Fibroblast of gingiva (primary cell): ENCODE results near the gene DEDD2.
"Not testable (repeated sequence)": the region's sequence is repeated elsewhere in the genome, so short reads cannot be mapped to it uniquely, and the experiment has no call there.

Experiments used
- DNase-seq: peaks from one replicate; pipeline ENCODE4 v3.0.0-alpha.2; 2011; ENCODE audit warnings: low read depth

The DEDD2 gene, protein sequence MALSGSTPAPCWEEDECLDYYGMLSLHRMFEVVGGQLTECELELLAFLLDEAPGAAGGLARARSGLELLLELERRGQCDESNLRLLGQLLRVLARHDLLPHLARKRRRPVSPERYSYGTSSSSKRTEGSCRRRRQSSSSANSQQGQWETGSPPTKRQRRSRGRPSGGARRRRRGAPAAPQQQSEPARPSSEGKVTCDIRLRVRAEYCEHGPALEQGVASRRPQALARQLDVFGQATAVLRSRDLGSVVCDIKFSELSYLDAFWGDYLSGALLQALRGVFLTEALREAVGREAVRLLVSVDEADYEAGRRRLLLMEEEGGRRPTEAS

DNA sequence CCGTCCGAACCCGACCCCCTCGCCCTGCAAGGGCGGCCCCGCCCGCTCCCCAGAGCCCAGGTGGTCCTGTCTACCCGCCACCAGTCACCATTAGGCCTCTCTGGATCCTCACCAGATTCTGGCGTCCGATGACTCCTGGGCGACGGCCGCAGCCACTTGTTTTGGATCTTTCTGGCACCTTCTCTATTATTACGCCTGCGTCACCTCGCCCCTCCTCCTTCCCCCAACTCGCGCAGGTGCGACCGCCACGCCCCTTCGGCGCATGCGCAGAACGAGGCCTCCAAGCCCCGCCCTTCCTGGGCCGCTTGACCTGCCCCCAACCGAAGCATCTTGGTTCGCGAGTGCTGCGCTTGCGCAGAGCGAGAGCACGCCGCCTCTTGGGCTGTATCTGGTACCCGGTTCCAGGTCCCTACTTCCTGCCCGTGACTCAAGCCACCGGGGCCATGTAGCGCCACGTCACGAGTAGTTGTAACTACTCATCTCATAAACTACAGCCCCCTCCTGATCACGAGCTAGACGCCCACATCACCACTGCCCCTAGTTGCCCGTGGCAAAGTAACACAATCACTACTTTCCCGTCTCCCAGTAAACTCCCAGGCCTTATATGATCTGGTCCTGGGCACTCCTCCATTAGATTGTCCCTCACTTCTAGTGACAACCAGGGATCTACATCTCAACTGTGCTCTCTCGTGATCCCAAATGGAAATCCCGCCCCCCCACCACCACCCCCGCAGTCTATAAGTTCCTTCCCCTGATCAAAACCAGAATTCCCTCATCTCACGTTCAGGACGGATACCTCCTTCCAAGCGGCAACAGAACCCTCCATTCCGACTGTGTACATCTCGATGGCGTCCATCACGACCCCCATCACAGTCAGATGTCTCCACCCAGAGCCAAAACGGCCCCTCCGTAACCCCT, at the start of gene DEDD2:
TSS of gene DEDD2 (minus strand) at position 158 of the 918 bp plus-strand sequence. CDS start 670 bp downstream, outside the sequence.
- peak; percentile 97 for DNase-seq

DNA sequence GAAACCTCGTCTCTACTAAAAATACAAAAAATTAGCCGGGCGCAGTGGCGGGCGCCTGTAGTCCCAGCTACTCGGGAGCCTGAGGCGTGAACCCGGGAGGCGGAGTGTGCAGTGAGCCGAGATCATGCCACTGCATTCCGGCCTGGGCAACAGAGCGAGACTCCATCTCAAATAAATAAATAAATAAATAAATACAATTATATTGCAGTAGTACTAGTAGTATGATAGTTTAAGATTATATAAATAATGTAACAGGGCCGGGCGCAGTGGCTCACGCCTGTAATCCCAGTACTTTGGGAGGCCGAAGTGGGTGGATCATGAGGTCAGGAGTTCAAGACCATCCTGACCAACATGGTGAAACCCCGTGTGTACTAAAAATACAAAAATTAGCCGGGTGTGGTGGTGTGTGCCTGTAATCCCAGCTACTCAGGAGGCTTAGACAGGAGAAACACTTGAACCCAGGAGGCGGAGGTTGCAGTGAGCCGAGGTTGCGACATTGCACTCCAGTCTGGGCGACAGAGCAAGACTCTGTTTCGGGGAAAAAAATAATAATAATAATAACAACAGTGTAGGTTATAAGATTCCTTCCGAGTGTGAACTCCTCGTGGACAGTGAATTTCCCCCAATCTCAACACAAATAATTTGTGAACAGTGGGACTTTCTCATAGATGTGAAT, 49.6 kb upstream of the DEDD2 start:
- not testable (repeated sequence) for DNase-seq

DNA sequence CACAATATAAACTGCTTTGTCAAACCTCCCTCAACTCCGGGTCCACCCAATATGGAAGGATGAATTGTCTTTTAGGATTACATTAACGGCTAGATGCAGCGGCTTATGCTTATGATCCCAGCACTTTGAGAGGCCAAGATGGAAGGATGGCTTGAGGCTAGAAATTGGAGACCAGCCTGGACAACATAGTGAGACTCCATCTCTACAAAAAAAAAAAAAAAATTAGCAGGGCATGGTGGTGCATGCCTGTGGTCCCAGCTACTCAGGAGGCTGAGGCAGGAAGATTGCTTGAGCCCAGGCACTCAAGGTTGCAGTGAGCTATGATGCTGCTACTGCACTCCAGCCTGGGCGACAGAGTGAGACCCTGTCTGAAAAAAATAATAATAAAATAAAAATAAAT, 48.6 kb upstream of the DEDD2 start:
- DNase-seq: not testable (repeated sequence)

DNA sequence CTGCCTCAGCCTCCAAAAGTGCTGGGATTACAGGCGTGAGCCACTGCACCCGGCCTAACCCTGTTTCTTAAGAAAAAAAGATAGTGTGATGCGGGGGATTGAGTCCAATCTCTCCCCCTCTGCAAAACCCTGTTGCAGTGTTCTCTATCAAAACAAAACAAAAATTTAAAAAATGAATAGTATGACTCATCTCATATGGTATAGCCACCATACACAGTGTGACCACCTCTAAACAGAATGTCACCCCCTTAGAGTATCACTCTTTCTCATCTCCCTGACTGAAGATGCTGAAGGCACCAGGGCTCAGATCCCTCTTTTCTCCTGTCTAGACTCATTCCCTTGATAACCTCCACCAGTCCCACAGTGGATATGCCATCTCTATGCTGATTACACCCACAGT, 44.3 kb upstream of the DEDD2 start:
- no peak for DNase-seq

DNA sequence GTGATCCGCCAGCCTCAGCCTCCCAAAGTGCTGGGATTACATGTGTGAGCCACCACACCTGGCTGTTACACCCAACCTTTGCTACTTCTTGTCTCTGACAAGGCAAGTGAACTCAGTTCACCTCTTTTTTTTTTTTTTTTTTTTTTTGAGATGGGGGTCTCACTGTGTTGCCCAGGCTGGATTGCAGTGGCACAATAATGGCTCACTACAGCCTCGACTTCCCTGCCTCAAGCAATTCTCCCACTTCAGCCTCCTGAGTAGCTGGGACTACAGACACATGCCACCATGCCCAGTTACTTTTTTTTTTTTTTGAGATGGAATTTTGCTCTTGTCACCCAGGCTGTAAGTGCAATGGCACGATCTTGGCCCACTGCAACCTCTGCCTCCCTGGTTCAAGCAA, 40.4 kb upstream of the DEDD2 start:
- DNase-seq: not testable (repeated sequence)

DNA sequence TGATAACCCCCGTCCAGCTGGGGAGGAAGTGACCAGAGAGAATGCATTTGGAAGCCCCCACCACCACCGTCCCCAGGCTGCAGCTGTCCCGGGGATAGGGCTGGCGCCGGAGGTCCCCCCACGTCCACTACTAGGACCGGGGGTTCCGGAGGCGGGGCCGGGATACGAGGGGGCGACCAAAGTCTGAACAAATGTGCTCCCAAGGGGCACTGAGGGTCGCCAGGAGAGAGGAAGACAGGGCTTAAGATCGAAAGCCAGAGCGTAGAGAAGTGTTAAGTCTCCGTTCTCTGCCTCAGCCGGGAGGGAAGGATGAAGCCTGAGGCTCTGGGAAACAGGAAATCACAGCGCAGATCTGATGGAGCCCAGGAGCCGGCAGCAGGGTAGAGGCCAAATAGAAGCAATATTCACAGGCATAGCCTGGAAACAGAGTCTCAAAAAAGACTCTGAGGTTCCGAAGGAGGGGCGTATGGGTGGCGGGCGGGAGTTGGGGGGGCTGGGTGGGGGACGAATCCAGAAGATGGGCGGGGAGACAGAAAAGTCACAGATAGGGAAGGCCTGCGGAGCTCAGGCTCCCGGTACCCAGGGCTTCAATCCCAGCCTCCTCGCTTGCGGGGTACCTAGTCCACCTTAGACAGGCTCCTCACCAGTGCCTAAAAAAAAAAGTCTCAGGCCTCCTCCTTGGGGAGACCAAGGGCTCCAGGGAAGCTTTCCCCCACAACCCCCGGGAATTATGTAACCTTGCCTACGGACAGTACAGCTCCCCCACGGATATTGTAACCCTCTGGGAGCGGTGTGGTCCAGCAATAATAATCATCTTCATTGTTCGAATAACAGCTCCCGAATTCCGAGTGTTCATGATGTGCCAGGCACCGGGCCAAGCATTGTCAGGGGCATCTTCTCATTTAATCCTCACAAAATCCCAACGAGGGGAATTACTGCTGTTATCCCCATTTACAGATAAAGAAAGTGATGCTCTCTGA, 38.6 kb upstream of the DEDD2 start:
- DNase-seq: peak; percentile 50

DNA sequence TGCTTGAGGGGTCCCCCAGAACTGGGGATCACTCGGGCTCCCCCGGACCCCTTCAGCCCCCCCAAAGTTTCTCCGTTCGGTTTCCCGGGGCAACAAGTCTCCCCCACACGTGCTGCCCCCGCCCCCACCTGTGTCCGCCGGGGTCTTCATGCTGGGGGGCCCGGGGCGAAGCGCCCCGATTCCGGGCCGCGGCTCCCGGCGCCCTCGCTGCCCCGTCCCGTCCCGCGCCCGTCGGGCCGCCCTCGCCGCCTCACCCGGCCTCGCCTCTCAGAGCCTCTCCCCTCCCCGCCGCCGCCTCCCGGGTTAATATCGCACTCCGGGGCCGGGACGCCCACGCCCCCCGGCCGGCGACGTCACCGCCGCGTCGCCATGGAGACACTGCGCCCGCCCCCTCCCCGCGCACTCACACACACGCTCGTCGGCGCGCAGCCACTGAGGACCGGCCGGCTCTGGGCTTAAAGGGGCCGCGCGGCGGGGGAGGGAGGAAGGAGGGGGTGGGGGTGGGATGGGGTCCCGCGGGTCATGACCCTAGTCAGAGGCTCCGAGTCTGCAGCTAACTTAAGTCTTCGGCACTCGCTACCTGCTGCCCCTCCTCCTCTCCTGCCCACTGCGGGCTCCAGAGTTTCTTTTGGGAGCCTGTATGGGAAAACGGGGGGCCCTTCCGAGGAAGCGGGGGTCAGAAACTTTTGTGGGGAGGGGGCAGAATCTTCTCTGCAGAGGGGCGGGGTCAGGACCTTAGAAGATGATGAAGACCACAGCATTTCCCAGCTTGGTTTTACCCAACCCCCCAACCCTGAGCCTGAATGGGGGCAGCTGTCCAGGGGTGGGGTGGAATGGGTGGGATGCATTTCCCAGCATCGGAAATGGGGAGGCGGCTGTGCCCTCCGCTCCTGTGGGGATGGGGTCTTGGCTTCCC, 37.6 kb upstream of the DEDD2 start, which contains the start of gene ERF:
TSS of gene ERF (minus strand) at position 279 of the 916 bp plus-strand sequence. CDS start at position 150, 129 bp downstream.
- peak; percentile 92 for DNase-seq

DNA sequence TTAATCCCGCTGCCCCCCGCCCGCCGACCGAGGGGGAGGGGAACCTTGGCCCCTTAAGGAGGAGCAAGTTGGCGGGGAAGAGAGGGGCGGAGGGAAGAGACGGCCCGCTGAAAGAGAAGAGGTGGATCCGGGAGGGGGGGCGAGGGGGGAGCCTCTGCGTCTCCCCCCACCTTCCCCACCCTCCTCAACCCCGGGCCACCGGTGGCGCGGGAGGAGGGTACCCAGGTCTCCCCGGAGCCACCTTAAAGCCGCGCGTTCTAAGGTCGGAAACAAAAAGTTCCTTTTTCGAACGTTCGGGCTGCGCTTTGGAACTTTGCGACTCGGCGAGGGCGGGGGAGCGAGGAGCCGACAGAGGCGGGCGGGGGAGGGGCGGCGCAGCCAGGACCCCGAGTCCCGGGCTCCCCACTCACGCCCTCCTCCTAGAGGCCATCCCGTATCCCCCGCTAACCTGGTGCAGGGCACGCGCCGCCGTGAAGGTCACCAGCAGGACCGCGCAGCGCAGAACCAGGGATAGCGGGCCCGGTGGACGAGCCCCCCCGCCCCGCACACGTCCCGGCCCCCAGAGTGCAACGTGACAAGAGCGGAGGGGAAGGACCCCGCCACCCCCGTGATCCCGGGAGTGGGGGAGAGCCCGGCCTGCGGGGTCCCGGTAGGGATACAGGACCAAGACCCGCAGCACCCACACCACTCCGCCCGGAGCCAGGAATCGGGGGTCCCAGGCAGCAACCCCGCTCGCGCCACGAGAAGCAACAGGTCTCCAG, 36.8 kb upstream of the DEDD2 start:
- DNase-seq: peak; percentile 39

DNA sequence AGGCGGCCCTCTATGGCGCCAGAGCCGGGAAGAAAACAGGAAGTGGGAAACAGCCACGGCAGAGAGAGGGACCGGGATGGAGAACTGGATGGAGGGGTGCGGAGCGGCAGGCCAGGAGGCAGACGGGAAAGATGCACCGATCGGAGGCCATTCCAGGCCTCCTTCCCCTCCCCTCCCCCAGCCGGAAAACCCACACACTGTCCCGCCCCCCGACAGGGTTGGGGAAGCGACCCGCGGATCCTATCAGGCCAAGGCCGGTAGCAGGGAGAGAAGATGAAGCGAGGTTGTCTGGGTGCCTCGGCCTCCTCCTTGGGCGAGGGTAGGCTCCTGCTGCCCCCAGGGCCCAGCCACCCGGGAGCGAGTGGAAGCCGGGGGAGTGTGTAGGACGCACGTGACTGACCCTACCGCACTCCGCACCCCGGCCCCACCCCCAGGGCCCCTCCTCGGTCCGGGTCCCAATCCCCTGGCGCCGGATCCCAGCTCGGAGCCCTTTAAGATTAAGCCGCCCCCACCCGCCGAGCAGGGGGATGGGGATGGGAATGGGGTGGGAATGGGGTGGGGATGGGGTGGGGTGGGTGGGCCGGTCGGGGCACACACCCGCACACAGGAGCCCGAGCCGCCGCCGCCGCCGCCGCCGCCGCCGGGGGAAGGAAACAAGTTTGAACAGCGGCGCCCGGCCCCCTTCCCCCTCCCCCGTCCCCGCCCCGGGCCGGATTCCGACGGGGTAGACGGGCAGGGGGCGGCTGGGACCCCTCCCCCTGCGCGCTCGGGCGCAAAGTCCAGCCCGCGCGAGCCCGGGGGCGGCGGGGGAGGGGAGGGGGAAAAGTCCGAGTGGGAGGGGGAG, 36.0 kb upstream of the DEDD2 start:
- peak; percentile 30 for DNase-seq

DNA sequence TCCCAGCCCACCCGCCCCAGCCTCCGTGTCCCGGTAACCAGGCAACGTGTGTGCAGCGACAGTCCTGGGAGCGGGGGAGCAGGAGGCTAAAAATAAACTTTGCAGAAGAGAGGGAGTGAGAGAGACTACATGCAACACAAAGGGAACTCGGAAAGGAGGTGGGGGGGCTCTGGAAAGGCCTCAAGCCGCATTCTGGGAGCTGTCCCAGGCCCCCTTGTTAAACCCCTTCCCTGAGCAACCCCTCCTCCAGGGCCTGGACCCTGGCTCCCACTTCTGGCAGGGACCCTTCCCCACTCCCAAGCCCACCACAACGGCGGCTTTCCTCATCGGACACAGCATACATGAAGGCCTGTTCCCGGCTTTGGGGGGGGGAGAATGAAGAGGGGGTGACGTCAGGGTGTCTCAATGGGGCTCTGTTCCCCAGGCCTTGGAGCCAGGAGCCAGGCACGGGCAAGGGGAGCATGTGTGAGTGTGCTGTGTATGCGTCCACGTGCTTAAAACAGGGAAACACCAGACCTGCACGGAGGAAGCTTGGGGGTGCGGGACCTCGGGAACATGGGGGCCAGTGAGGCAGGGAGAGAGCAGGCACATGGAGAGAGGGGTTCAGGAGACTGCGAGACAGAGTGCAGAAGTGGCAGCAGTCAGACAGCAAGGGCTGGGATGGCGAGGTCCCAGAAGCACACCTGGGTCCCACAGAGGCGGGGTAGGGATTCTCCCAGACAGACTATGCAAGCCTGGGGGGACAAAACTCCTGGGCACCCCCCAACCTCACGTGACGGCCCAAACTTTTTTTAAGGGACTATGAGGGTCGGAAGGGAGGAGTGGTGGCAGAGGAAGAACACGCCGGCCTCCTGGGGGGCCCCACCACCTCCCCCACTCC, 35.1 kb upstream of the DEDD2 start:
- peak; percentile 55 for DNase-seq

DNA sequence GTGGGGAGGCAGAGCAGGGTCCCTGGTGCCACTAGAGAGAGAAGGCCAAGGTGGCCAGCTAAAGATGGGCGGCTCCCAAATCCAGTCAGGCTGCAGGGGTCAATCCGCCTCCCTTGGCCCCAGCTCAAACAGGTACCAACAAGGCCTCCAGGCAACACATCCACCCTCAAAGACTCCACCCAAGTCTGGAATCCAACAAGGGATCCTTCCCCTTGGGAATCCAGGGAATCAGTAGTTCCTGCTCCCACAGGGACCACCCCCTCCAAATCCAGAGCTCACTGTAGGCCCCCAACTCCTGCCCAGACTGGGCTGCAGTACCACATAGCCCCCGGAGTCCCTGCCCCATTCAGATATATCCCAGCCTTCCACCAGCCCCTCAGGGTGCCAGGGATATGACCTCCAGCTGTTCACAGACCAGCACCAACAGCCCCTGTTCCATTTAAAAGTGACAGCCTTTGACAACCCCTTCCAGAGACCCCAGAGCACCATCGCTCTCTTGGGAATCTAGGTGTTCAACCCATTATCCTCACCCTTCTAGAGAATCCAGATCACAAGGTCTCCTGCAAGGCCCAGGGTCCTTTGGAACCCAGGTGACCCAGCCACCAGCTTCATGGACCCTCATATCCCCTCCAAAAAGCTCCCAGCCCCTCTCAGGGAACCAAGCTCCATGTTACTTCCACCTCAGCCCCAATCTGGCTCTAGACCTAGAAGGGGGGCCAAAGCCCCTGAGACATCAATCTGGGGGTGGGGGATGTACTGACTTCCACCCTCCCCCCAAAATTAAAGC, 34.3 kb upstream of the DEDD2 start:
- DNase-seq: no peak

DNA sequence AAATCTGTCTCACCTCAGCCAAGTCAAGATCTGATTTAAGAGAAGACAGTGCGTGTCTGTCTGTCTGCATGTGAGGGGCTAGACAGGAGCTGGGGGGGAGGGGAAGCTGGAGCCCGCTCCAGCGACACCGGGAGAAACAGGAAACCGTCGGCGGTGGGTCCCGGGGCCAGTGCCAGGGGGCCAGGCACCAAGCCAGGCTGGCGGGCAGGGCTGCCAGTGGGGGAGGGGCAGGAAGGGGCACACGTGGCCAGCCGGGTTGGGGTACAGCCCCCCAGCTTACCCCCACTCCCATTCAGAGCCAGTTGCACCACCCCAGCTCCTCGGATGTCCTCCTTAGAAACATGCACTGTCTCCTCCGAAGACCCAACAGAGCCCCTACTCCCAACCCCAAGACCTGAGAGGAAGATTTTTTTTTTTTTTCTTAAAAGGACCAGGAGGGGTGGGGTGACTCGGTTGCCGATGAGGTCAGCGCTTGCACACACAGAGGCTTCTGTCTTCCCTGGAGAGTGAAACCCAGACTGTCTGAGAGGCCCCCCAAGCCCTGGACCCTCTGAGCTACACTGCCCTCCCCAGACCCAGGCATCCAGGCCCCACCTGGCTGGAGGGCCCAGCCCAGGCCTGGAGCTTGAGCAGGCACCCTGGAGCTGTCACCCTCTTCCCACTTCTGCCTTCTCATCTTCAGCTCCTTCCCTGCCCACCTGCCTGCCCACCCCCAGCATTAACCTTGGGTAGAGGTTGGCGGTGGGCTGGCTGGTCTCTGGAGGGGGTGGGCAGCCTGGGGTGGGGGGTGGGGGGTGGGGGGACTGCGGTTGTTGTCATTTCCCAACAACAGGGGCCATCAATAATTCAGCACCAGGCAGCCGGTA, 33.4 kb upstream of the DEDD2 start:
- DNase-seq: no peak

DNA sequence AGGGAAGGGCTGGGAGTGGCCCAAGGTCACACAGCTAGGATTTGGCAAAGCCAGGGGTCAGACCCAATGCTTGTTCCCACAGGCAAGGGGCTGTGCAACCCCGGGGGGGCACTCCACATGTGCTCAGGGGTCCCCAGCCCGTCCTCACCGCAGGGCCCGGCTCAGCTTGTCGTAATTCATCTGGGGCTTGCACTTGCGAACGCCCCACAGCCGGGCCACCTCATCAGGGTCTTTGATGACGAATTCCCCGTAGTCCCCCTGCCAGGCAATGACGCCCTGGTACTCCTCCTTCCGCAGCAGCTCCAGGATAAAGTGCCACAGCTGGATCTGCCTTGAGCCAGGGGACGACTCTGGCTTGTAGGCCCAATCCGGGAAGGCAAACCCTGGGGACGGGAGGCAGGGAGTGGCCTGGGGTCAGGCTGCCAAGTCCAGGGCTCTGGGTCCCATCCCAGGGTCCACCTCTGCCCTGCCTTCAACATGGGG, 32.7 kb upstream of the DEDD2 start:
- DNase-seq: no peak

DNA sequence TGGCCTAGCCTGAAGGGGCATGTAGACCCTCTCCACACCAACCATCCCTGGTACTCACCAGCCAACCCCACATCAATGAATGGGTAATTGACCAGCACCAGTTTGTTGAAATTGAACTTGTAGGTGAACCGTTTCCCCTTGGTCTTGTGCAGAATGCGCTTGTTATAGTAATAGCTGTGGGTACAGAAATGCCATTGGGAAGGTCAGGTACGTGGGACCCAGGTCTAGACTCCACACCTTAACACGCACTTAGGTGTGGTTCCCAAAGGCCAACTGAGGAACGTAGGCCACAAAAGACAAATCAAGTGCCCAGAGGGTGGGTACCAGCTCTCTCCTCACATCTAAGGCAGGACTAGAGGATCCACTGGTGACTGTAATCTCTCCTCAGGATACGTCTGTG, 32.3 kb upstream of the DEDD2 start:
- no peak for DNase-seq

DNA sequence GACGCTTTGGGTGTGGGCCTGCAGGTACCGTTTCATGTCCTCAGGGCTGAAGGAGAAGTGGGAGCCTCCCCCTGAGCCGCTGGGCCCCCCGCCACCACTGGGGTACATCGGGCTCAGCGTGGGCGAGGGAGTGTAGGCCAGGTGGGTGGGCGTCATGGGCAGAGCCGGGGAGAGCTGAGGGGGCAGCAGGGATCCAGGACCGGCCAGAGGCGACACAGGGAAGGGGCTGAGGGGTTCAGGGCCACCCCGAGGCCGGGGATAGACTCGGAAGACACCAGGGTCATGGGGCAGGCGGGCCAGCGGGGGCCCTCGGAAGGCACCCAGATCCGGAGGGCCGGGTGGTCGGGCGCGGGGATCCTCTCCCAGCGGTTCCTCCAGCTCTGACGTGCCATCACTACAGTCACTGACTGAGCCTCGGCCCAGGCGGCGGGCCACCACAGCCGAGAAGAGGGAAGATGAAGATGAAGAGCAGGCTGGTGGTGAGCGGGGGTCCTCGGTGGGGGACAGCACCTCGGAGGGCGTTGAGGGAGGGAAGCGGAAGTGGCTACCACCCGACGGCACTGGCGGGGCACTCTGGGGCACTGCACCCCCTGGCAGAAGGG, 31.8 kb upstream of the DEDD2 start:
- DNase-seq: no peak
